Measurements from ENCODE around the gene ESR1.
"Not testable (repeated sequence)": the region's sequence is repeated elsewhere in the genome, so short reads cannot be mapped to it uniquely, and the experiment has no call there.

The ESR1 gene

DNA sequence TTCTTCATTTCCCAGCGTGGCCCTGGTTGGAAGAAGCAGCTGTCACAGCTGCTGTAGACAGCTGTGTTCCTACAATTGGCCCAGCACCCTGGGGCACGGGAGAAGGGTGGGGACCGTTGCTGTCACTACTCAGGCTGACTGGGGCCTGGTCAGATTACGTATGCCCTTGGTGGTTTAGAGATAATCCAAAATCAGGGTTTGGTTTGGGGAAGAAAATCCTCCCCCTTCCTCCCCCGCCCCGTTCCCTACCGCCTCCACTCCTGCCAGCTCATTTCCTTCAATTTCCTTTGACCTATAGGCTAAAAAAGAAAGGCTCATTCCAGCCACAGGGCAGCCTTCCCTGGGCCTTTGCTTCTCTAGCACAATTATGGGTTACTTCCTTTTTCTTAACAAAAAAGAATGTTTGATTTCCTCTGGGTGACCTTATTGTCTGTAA is 292.7 kb downstream of the ESR1 start:
- no peak for DNase-seq

- no peak for DNase-seq
Observed at GRCh38 chr6:152107973-152108372, 300.5 kb downstream of the ESR1 start.

- no peak for DNase-seq
Observed at GRCh38 chr6:152110886-152111820, 303.7 kb downstream of the ESR1 start.

- no peak for DNase-seq
Observed at GRCh38 chr6:152112491-152113261, 305.2 kb downstream of the ESR1 start.

- DNase-seq: no peak
Observed at GRCh38 chr6:152117156-152118133, 310.0 kb downstream of the ESR1 start.

DNA sequence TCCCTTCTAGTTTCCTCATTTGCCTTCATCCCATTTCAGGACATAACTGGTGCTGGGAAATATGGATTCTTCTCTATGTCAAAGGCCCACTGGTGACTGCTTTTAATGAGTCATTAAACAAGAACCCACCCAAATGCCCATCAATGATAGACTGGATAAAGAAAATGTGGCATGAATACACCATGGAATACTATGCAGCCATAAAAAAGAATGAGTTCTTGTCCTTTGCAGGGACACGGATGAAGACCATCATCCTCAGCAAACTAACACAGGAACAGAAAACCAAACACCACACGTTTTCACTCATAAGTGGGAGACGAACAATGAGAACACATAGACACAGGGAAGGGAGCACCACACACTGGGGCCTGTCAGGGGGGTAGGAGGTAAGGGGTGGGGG is 310.7 kb downstream of the ESR1 start:
- DNase-seq: no peak

DNA sequence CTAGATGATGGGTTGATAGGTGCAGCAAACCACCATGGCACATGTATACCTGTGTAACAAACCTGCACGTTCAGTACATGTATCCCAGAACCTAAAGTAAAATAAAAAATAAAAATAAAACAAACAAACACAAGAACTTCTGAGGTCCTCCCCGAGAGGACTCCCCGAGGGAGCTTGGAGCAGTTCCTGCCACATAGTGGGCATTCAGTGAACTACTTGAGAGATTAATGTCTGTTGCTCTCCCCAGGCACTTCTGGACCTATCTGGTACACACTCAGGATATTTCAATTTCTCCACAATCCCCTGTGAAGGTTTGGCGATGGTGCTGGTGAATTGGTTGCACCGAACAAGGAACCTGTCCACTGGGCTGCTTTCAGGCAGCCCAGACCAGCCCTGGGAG is 311.2 kb downstream of the ESR1 start:
- no peak for DNase-seq

DNA sequence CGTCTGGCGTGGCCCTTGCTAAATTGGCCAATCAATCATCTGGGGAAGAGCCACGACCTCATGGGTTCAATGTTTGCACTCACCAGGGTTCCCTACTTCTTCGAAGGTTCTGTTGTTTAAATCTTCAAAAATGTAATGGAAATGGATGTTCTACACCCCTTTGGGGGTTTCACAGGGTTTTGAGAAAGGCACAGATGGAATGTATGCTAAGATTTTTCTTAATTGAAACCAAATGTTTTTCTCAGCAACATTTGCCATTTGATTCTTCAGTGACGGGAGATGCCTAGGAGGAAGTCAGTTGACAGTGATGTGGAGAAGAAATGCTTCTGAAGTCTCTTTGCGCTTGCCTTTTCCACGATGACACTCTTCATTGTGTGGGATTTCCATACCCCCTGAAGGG is 312.3 kb downstream of the ESR1 start:
- DNase-seq: no peak

GRCh38 chr6:152121910-152122309 is 314.4 kb downstream of the ESR1 start:
- DNase-seq: no peak

DNA sequence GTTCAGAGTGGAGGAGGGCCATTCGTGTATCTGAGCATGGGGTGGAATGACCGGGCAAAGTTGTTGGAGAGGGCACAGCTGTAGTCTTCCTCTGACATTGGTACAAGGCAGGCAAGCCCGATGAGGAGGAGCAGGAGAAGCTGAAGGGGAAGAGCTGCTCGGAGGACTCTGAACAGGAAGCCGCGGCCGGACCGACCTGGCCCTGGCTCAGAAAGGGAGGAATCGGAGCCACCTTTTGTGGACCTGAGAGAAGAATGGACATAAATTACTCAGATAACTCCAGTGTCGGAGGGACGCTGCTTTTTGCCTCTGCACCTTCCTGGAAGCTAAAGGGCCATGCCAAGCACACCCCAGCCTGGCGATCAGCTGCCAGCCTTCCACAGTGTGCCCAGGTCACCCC is 315.0 kb downstream of the ESR1 start:
- DNase-seq: no peak

GRCh38 chr6:152123076-152123475 is 315.6 kb downstream of the ESR1 start:
- no peak for DNase-seq

- DNase-seq: no peak
Observed at GRCh38 chr6:152124429-152125074, 317.1 kb downstream of the ESR1 start.

- DNase-seq: no peak
Observed at GRCh38 chr6:152127432-152128165, 320.1 kb downstream of the ESR1 start.

GRCh38 chr6:152129691-152130151 is 322.2 kb downstream of the ESR1 start:
- no peak for DNase-seq

- no peak for DNase-seq
Observed at GRCh38 chr6:152130441-152130840, 323.0 kb downstream of the ESR1 start.

DNA sequence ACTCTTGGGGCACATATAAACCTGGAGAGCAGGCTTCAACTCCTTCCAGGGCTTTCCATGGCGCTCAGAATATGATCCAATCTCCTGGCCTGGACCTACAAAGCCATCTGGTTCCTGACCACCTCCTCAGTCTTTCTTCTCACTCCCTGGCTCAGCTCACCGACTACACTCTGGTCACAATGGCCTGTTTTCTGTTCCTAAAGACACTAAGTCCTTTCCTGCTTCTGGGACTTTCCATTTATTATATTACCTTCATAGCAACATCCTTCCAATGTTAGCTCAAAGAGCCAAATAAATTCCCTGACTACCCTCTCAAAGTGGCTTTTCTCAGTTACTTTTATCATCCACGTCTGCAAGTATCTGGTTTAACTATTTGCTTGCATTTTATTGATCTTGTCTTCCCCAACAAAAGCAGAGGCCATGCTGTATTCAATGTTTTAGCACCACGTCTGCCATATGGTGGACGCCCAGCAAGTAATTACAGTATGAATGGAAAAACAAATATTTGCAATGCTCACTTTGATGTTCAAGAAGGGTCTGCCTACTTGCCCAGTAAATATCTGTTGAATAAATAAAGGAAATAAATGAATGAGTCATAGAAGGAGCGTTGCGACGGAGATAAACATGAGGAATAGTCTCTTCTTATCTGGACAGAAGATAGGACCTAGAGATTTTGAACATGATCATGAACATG is 328.4 kb downstream of the ESR1 start:
- no peak for DNase-seq

DNA sequence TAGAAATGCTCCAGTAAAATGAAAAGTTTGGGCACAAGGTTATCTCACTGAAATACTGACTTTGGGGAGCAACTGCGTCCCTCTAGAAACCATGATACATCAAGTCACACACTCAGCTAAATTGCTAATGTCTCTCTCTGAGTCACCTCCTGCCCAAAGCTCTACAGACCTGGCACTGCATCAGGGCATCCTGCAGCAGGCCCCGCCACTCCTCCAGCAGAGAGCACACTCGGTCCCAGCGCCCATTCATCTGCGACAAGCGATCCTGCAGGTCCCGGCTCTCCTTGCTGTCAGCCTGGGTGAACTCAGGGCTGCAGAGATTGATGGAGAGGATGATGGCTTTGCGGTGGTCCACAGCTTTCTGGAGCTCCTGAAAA is 329.0 kb downstream of the ESR1 start:
- no peak for DNase-seq

DNA sequence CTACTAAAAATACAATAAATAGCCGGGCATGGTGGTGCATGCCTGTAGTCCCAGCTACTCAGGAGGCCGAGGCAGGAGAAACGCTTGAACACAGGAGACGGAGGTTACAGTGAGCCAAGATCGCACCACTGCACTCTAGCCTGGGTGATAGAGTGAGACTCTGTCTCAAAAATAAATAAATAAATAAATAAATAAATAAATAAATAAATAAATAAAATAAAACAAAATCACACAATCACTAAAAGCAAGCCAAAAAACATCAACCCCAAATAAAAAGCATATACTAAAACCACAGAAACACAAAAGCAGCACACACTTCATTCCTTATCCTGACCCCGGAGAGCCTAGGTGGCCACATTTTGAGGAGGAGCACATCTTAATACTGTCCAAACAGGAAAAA is 330.9 kb downstream of the ESR1 start:
- not testable (repeated sequence) for DNase-seq

- DNase-seq: no peak
Observed at GRCh38 chr6:152142105-152142504, 334.6 kb downstream of the ESR1 start.

- no peak for DNase-seq
Observed at GRCh38 chr6:152143359-152143758, 335.9 kb downstream of the ESR1 start.

DNA sequence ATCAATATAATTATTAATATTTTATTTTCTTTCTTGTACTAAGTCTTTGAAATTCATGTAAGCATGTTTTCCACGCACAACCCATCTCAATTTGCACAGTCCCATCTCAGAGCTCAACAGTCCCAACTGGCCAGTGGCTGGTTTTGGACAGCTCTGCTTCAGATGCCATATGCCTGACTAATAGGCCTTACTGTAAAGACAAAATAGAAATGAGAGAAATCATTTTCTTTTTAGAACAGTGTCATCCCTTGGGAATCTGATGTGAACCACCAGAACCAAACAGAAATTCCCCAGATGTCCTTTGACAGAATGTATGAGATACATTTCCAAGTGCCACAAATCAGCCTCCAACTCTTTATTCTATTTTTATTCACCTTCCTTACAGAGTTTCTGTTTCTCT is 338.9 kb downstream of the ESR1 start:
- no peak for DNase-seq

All from stimulated activated CD4-positive, alpha-beta T cell treated with anti-CD3 and anti-CD28 coated beads, Interleukin-12 subunit alpha, Interleukin-12 subunit beta, amount 100 ng/mL, for 4 hours (primary cell).